DMS53 (cell line): Measurements from ENCODE around the gene DEAF1.
A peak's percentile ranks its signal among the peaks of the same experiment; 100 is the strongest.
"Not testable (repeated sequence)": the region's sequence is repeated elsewhere in the genome, so short reads cannot be mapped to it uniquely, and the experiment has no call there.

Experiments used
- DNase-seq: peaks from one replicate; lab custom pipeline; 2025; lab: John Stamatoyannopoulos, UW

DEAF1 gene

DNA sequence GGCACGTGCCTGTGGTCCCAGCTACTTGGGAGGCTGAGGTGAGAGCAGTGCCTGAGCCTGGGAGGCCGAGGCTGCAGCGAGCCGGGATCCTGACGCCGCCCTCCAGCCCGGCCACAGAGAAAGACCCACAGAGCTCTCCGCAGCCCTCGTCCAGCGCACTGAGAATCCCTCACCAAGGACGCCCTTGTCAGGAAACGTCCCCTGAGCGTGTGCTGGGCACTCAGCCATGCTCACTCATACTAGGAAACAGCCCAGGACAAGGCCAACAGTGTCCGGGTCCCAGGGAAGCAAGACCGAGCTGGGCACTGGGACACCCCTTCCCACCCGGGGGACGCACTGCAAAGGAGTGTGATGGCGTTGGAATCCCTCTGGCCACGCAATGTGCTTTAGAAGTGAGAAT is 14.5 kb downstream of the DEAF1 start:
- DNase-seq = no peak

DNA sequence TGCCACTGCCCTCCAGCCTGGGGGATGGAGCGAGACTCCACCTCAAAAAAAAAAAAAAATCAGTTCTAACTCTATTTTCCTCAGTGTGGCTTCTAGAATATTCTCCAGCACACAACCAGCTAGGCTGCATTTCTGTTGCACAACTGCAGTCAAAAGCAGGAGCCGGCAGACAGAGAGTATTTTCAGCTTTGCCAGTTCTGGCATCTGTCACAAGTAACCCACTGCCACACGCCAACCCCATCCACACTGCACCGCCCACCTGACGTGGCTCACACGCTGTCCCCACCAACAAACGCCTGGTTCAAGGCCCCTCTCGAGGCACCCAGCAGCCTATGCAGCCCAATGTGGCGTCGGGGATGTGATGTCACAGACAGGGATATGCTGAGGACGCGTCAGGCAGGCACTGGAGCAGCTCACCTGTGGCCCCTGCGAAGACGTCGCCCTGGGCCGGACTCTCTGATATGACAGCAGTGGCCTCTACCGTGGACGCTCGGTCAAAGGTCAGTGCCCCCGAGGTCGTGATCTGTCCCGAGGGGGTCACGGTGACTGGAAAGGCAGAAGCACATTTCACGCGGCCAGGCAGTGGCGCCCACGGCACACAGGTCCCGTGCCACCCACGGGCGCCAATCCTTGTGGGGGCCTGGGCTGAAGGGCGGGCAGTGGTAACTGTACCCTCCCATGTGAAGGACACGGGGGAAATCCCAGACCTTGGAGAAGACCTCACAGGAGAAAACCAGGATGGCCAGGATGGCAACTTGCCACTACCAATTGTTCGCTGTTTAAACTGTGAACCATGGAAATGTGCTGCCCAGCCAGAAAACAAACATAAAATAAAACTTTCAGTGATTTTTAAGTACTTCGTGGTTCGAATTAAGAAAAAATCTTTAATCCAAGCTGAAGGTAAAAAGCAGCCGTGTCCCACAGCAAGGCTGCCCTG is 15.5 kb downstream of the DEAF1 start:
- no peak for DNase-seq

DNA sequence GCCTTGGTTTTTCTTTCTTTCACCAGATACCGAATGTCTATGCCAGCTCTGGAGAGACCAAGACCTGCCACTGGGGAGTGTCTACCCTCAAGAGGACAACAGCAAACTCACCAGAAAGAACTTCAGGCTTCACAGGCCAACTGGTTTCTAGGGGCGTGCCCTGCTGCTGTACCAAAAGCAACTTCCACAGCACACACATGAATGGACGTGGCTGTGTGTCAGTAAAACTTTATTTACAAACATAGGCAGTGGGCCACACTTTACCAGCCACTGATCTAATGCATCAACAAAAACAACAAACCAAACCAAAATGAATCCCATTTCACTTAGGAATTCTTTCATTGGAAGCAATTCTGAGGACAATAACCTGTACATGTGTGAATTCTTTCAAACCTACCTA is 16.7 kb downstream of the DEAF1 start:
- no peak for DNase-seq

DNA sequence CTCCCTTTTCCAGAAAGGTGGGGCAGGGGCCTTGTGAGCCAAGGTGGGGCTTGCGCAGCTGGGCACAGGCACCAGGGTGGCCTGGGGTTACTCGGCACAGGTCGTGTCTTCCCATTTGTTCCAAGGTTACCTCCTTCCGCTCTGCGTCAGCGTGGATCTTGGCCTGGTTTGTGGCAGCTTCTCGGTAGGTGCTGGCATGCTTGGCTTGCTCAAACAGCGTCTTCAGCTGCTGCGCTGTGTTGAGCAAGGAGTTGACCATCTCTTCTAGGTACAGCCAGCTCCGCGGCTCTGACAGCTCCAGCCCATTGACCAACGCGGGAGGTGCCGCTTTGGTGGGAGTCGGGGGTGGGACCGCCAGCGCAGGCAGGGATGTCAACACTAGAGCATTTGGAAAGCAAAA is 20.6 kb downstream of the DEAF1 start:
- no peak for DNase-seq

DNA sequence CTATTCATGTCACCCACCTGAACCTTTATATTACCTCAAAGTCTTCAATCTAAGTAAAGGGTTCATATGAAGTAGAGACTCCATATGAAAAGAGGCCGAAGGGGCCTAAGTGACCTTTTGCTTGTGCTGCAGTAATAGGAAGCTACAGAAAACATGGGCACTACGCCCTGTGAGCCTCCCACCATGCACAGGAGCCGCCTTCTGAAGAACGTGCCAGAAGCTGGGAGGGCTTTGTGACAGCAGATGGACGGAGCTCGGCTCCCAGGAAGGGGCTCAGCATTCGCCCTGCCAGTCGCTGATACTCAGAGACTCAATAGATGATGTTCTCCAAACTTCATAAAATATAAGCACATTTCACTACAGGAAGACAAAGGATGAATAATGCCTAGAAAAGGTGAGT is 21.2 kb downstream of the DEAF1 start:
- no peak for DNase-seq

DNA sequence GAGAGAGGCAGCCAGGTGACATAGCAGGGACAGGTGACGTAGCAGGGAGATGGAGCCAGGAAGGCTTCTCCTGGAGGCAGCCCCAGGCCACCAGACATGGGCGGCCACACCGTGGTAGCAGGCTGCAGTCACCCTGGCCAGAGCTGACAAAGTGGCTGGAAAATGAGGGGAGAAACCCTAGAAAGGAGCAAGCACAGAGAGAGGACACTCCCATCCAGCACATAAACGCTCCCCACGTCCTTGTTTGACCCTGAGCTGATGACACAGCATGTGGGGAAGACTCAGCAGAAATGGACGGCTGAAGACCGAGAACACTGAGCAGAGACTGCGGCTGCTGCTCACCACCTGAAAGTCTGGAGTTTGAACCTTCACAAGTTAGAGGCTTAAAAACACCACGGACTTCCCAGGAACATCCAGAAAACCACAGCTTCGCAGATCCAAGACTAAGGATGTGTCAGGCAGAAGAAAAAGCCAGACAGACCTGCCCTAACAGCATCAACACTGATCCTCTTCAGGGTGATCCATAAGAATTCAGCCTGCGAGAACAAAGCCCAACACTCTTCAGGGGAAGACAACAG is 29.2 kb downstream of the DEAF1 start:
- DNase-seq = no peak

DNA sequence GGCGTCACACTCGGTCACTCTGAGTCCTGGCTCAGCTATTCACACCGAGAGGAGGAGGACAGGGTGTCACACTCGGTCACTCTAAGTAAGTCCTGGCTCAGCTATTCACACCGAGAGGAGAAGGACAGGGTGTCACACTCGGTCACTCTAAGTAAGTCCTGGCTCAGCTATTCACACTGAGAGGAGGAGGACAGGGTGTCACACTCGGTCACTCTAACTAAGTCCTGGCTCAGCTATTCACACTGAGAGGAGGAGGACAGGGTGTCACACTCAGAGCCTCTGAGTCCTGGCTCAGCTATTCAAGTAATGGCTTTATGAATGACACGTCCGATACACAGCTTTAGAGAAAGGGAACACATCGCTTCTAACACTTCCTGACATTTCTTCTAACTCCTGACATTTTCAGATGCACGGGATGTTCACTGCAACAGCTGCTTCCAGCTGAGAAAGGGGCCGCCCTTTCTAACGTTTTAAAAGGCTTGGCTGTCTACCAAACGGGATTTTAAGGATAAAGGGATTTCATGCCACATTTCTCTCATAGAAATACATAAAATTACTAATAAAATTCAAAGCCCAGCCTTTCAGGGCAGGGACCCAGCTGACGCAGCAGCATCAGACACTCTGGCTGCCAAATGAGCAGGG is 29.8 kb downstream of the DEAF1 start:
- DNase-seq = no peak

DNA sequence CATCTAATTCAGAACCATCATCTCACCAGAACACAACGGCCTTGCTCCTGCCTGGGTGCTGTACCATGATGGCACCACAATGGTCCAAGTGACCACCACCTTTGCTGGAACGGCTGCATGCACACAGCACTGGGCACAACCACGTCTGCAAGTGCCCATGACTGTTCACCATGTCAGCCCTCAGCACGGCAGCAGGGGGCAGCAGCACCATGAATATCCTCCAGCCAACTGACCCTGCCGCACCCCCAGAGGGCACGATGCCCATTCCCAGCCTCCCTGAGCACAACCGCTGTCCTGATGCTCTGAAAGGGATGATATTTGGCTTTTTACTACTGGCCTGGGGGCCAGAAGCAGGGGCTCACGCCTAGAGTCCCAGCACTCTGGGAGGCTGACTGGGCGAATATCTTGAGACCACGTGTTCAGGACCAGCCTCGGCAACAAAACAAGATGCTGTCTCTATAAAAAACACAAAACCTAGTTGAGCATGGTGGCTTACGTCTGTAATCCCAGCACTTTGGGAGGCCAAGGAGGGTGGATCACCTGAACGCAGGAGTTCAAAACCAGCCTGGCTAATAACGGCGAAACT is 32.2 kb downstream of the DEAF1 start:
- peak; percentile 80 for DNase-seq

DNA sequence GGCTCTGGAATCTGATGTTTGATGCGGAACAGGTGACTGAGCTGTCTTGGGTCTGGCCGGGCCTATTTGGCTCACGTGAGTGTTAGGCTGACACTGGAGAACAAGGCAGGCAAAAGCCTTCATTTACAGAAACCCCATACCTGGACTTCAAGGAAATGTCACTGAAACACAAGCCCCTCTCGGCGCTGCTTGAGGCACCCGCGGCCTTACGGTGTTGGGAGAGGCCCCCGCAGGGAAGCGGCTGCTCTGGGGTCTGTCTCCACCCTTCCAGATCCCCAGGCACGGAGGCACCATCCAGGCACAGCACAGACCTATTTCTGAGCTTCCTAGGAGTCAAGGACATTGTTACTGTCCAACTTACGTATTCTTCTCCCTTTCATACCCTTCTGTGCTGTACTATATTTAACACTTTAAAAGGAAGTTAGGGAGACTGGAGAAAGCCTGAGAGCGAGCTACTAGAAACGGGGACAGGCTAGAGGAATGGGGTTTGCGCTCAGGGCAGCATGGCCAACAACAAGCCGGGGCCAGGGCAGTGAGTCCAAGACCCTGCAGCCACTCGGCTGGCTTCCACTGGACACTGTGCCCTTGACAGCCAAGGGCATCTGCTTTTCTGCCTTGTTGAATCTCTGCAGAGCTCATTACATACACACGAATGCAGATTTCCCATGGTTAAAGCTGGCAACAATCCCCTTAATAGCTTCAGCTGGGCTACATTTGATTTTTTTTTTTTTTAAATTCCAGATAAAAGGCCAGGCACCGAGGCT is 34.2 kb downstream of the DEAF1 start:
- DNase-seq = no peak

DNA sequence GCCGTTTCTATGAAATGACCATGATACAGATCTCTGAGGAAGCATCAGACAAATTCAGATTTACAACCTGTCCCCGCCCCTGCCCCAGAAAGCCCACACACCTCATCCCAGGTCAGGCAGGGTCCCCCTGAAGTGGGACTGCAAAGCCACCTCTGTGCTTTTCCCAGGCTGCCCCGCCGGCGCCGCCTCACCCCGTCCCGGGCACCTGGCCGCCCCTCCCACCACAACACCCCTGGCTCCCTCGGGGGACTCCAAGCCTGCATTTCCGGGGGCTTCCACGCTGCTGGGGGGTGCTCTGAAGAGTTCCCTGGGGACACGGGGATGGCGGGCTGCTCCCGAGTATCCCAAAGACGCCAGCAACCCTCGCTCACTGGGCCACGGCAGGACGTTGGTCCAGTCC is 34.7 kb downstream of the DEAF1 start:
- DNase-seq = no peak

DNA sequence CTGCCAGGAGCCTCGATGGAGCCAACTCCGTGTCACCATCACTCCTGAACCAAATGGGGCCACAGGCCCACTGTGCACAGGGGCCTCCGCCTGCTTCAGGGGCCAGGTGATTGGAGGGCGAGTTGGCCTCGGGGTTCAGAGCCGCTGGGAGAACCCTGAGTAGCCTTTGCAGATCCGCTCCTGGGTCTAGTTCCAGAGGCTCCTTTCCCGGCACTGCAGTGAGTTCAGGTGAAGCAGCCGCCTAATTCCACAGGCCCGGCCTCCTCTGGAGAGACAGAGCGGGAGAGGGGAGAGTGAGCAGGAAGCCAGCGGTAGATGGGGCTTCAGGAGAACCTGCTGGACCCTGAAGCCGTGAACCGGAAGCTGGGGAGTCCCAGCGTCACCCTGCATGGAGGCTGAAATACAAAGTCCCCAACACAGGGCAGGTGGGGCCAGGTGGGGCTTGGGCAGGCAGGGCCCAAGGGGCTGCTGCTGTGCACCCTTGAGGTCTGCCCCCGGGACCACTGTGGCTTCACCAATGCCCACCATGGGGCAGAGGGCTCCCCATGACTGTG is 35.4 kb downstream of the DEAF1 start:
- no peak for DNase-seq

DNA sequence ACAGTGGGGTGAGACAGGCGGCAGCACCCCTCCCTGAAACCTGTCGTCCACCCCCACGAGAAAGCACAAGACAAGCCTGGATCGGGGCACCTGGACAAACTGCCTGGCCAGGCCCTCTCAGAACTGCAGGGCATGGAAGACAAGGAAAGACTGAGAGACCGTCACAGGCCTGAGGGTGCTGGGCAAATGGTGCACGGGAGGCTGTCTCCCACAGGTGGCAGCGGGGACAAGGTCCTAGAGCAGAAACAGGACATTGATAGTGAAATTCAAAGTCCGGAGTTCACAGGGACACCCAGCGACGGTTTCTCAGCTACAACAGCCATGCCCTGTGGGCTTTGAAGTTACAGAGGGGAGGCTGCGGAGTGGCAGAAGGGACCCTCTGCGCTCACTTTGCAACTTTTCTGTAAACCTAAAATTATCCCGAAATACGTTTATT is 37.3 kb downstream of the DEAF1 start:
- no peak for DNase-seq

DNA sequence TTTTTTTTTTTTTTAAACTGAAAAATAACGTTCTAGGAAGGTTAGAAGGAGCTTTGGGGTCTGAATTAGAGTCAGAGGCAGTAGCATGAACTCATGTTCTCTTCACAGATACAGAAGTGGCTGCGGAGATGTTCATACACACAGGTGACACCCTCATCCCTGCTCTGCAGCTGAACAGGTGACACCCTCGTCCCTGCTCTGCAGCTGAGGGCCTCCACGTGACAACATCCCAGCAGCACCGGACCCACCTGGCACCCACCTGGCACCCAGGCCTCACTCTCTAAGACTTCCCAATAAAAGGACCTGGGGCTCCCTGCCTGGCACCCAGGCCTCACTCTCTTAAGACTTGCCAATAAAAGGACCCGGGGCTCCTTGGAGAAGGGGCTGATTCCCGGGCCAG is 38.2 kb downstream of the DEAF1 start:
- DNase-seq = no peak

DNA sequence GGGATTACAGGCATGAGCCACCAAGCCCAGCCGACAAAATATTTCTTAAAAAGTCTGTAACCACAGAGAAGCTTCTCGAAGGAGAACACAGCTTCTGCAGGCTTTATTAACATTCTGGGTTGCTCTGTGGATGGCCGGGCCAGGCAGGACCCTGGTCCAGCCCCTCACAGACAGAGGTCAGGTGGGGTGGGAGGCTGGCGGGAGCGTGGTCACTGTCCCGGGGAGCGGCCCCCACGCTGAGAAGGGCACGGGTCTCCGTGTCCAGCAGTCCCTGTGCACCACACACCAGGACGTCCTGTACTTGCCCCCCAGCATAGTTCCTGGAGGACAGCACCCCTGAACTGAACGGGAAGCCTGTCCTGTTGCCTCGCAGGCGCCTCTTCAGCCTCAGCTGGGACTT is 38.6 kb downstream of the DEAF1 start:
- DNase-seq = no peak

DNA sequence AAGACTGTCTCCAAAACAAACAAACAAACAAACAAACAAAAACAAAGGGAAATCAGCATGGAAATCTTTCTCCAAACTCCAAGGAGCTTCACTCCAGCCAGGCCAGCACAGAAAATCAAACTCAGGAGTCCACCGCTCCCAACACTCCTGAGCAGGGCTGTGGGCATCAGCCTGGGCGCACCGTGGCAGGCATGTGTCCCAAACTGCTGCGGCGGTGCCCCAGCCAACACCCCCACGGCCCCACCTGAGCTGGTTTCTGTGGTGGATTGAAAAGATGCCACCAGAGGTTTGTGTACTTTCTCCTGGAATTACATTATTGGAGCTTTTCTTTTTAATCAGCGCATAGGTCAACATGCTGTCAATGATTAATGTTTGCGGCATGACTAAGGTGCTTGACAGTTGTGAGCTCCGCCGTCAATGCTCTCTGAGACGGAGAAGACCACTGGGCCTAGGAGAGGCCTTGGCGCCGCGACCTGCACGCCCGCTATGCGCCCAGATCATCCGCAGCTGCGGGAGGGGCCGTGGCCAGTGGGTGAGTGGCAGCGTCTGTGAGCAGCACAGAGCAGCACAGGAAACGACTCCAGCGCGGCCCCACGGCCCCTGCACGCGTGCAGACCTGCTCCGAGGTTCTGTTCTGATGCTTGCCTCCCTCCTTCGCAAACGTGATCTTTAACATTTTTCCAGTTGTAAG is 39.8 kb downstream of the DEAF1 start:
- peak; percentile 93 for DNase-seq

DNA sequence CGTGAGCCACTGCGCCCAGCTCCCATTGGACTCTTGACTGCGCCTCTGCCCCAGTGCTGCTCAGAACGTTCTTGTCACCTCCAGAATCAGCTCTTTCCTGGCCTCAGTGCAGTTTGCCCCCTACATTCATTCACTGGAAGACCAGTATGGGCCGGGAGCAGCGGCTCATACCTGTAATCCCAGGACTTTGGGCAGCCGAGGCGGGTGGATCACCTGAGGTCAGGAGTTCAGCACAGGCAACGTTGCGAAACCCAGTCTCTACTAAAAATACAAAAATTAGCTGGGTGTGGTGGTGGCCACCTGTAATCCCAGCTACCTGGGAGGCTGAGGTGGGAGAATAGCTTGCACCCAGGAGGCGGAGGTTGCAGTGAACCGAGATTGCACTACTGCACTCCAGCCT is 40.6 kb downstream of the DEAF1 start:
- DNase-seq = not testable (repeated sequence)

DNA sequence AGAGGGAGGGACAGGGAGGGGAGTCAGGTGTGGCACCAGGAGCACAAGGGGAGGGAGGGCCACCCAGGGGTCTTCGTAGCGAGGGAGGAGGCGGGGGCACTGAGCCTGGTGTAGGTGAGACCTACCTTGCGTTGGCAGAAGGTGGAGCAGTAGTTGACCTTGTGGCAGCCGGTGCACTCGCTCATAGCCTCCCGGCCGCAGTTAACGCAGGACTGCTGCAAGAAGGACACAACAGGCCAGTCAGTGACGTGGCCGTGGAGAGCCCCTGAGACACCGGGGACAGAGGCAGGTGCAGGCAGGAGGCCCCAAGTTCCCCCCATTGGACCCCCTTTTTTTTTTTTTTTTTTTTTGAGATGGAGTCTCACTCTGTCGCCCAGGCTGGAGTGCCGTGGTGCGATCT is 41.2 kb downstream of the DEAF1 start:
- DNase-seq = no peak

DNA sequence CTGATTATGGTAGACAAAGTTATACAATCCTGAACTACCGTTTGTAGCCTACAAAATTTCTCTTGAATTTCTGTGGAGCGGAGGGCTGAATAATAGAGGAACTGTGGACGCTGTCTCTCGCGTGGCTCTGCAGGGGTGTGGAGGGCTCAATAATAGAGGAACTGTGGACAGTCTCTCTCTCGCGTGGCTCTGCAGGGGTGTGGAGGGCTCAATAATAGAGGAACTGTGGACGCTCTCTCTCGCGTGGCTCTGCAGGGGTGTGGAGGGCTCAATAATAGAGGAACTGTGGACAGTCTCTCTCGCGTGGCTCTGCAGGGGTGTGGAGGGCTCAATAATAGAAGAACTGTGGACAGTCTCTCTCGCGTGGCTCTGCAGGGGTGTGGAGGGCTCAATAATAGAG is 41.9 kb downstream of the DEAF1 start:
- DNase-seq = not testable (repeated sequence)

DNA sequence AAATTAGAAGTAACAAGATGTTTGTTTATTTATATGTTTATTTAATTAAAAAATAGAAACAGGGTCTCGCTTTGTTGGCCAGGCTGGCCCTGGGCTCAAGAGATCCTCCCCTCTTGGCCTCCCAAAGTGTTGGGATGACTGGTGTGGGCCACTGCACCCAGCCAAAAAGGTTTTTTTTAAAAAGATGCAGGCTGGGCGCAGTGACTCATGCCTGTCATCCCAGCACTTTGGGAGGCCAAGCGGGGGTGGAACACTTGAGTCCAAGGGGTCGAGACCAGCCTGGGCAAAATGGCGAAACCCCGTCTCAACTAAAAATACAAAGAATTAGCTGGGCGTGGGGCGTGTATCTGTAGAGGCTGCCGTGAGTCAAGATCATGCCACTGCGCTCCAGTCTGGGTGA is 44.5 kb downstream of the DEAF1 start:
- no peak for DNase-seq

DNA sequence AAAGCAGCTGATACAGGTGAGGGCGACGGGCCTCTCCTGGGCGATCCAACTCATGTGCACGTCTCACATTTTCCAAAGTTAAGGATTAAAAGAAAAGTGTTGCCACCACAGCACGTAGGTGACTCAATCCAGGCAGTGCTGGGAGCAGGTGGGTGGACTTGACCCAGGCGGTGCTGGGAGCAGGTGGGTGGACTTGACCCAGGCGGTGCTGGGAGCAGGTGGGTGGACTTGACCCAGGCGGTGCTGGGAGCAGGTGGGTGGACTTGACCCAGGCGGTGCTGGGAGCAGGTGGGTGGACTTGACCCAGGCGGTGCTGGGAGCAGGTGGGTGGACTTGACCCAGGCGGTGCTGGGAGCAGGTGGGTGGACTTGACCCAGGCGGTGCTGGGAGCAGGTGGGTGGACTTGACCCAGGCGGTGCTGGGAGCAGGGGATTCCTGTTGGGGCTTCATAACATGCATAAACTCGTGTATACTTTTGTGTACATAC is 47.3 kb downstream of the DEAF1 start:
- not testable (repeated sequence) for DNase-seq

DNA sequence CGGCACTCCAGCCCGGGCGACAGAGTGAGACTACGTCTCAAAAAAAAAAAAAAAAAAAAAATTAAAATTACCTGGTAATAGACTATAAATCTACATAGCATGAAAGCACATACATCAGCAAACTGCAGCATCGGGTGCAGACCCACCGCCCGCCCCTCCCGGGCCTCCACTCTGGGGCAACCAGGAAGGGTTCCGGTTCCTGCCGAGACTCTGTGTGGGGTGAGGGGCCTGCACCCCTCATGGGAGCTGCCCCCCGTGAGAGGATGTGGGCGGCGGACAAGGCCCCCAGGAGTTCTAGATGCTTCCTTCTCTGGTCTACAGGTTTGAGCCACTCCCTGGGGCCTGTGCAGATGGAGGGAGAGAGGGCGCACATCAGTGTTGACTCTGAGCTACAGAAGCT is 48.8 kb downstream of the DEAF1 start:
- DNase-seq = no peak
